ACHN (cell line): ENCODE data around the gene PPM1A.

ENCODE experiments used
- DNase-seq: peaks from one replicate; pipeline ENCODE4 v3.0.0-alpha.2; 2015
- in situ Hi-C: cut with HindIII; loops from 2 replicates; pipeline ENCODE4 v1.10.0; 2017; ENCODE audit warnings: low sequenced_read_pairs, low pct_ligation_motif_present, low pct_unique_long_range_greater_than_20kb

The PPM1A gene

DNA sequence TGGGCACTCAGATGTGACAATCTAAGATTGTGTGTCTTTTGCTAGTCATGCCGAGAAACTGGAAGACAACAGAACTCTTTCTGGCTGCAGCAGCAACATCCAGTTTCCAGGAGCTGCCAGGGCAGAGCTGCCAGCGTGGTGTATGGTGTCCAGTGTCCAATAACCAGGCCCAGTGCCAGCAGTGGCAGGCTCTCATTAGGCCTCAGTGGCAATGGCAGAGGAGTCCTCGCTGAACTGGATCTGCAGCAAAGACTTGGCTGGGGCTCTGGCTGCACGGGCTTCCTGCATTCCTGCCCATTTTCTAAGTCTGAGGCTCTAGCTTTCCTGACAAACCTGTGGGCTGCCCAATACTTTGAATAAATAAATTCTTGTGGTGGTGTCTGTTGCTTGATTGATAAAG, 26.2 kb upstream of the PPM1A start:
- DNase-seq = no peak
- in situ Hi-C loops = no loop called here

DNA sequence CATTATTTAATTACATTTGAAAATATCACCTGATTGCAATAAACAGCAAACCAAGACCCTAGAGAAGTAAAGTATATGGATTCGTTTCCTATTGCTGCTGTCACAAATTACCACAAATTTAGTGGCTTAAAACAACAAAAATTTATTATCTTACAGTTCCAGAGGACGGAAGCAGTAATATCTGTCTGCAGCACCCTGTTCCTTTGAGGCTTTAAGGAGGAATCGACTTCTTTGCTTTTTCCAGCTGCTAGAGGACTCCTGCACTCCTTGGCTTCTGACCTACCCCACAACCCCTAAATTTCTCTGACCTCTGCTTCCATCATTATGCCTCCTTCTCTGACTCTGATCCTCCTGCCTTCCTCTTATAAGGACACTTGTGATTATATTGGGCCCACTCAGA, 23.8 kb upstream of the PPM1A start:
- DNase-seq = no peak
- in situ Hi-C loops = no loop called here

DNA sequence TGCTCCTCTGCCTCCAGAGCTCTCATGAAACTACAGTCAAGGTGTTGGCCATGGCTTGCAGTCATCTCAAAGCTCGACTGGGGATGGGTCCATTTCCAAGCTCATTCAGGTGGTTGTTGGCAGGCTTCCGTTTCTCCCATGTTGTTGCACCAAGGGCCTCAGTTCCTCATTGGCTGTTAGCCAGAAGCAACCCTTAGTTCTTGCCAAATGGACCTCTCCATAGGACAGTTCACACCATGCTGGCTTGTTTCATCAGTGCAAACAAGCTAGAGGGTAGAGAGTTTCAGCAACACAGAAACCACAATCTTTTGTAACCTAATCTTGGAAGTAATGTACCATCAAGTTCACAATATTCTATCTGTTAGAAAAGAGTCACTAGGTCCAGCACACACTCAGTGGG, 22.7 kb upstream of the PPM1A start:
- DNase-seq = no peak
- in situ Hi-C loops = no loop called here

DNA sequence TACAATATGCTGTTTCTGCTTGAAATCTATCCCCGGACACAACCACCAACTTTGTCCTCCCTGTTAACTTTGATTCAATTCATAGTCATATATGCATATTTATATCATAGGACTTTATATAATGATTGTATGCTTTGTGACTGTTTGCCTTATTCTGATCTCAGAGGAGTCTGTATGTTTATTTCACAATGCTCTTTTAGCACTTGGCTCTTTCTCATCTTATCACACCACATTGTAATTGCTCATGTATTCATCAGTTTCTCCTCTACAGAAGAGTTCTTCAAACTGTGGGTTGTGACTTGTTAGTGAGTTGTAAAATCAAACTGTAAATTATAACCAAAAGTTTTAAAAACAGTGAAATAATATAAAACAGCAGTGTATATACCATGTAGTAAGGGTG, 21.7 kb upstream of the PPM1A start:
- DNase-seq = no peak
- in situ Hi-C loops = no loop called here

DNA sequence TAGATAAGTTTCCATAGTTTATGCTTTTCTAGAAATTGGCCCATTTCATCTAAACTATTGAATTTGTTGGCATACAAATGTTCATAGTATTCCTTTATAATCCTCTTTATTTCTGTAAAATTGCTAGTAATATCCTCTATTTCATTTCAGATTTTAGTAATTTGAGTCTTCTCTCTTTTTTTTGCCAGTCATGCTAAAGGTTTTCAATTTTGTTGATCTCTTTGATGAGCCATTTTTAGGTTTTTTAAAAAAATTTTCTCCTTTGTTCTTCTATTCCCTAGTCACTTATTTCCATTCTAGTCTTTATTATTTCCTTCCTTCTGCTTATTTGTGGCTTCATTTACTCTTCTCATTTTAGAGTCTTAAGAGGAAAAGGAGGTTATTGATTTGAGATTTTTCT, 19.4 kb upstream of the PPM1A start:
- in situ Hi-C loops = no loop called here
- DNase-seq = no peak

DNA sequence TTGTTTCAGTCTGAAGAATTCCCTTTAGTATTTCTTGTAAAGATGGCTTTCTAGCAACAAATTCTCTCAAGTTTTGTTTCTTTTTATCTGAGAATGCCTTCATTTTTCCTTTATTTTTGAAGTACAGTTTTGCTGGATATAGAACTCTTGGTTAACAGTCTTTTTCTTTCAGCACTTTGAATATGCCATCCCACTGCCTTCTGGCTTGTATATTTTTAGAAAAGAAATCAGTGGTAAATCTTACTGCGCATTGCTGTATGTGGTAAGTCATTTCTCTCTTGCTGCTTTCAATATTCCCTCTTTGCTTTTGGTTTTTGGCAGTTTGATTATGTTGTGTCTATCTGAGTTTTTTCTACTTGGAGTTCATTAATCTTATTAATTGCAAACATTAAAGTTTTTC, 16.8 kb upstream of the PPM1A start:
- in situ Hi-C loops = no loop called here
- no peak for DNase-seq

DNA sequence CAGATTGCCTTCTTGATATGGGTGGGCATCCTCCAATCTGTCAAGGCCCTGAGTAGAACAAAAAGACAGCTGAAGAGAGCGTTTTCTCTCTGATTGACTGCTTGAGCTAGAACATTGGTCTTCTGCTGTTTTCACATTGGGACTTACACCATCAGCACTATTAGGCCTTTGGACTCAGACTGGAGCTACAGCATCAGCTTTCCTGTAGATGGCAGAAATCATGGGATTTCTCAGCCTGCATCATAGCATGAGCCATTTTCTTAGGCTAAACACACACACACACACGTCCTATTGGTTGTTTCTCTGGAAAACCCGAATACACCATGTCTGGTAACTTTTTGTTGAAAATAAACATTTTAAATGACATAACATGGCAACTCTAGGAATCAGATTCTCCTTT, 15.8 kb upstream of the PPM1A start:
- no peak for DNase-seq
- in situ Hi-C loops = no loop called here

DNA sequence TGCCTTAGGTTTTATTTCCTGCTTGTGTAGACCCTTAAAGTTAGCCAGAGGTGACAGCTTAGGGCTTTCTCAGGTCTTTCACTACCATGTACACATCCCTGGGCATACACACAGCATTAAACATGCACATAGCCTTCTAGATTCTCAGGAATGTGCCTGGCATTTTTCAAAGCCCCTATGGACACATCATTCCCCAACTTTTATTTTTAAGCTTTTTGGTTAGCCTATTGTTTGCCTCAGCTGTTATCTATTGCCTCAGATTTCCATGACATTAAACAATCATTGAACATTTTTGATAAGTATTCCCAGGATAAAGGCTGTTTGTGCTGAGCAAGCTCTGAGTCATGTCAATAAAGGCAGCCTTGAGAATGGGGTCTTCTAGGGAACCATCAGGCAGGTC, 15.1 kb upstream of the PPM1A start:
- in situ Hi-C loops = no loop called here
- no peak for DNase-seq

DNA sequence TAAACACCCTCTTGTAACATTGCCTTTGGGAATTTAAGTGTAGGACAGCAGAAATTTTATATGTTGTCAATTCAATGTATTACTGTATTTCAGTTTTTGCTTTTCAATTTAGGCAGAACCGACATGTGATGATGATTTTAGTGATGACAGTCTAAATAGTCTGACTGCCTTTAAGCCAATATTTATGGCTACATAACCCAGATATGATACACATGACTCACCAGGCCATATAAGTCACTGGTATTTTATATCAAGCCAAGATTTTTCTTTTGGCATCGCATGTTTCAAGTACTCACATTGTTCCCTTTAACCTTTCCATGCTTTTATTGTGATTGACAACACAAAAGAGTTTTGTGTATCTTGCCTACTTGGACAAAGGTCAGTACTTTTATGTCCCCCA, 13.6 kb upstream of the PPM1A start:
- no peak for DNase-seq
- in situ Hi-C loops = no loop called here

DNA sequence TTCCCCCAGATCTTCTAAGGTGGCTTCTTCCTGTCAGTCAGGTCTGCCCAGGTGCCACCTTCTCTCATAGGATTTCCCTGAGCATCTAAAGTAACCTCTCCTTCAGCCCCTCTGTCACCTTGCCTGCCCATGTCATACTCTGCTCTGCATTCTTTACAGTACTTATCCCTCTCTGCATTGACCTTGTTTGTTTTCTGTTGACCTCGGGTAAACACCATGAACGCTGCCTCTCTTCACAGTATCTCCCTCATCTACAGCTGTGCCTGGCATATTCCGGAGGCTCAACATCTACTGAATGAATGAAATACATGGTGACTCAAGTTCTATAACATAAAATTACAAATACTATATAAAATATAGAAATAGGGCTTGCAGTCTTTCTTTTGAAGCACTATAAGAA, 10.1 kb upstream of the PPM1A start:
- in situ Hi-C loops = no loop called here
- no peak for DNase-seq

DNA sequence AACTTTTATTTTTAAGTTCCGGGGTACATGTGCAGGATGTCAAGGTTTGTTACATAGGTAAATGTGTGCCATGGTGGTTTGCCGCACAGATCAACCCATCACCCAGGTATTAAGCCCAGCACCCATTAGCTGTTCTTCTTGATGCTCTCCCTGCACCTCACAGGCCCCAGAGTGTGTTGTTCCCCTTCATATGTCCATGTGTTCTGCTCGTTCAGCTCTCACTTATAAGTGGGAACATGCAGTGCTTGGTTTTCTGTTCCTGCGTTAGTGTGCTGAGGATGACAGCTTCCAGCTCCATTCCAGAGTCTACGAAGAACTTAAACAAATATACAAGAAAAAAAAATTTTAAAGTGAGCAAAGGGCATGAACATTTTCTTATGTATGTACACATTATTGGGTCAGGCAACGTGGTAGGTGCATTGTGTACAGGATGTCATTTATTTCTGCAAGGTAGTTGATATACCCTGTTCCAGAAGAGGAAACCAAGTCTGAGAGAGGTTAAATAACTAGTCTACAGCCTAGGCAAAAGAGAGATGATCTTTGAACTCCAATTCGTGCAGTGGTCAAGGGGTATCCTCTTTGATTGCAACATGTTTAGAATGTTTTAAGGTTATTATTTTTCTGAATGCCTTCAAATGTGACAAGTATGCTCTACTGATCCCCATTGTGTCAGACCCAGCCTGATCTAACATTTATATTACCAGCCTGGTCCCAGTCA, 8.7 kb upstream of the PPM1A start:
- in situ Hi-C loops = no loop called here

DNA sequence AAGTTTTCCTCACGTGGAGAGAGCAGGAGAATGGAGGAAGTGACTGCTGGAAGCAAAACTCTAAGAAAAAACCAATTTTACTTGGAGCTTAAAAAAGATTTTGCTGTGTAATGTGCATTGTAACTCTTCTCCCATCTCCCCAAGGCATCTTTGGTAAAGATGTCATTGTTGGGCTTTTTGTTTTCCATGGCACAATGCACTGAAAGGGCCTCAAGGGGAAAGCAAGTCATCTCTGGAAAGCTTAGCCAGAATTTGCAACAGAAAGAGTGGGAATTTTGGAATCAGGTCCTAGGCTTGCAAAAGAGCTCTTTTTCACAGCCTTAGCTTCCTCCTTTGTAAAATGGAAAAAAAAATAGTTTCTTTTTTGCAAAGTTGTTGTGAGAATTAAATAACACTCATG, 7.9 kb upstream of the PPM1A start:
- in situ Hi-C loops = no loop called here
- no peak for DNase-seq

More for the DNA sequence above, 8.7 kb upstream of the PPM1A start:
- no peak for DNase-seq

DNA sequence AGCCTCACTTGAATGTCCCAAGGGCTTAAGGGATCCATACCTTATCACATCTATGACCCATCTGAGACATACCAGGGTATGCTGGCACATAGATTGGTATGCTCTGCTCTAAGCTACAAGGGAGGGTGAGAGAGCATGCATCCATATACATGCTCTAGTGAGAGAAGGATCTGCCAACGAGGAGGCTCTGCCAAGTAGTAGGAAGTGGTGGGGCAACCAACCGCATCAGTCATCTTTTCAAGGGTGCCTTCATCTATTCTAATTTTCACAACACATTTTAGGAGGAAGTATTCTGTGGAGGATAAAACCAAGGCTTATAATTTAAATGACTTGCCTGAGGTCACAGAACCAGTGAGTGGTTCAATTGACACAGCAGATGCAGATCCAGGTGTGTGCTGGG, 6.6 kb upstream of the PPM1A start:
- DNase-seq = no peak
- in situ Hi-C loops = no loop called here

DNA sequence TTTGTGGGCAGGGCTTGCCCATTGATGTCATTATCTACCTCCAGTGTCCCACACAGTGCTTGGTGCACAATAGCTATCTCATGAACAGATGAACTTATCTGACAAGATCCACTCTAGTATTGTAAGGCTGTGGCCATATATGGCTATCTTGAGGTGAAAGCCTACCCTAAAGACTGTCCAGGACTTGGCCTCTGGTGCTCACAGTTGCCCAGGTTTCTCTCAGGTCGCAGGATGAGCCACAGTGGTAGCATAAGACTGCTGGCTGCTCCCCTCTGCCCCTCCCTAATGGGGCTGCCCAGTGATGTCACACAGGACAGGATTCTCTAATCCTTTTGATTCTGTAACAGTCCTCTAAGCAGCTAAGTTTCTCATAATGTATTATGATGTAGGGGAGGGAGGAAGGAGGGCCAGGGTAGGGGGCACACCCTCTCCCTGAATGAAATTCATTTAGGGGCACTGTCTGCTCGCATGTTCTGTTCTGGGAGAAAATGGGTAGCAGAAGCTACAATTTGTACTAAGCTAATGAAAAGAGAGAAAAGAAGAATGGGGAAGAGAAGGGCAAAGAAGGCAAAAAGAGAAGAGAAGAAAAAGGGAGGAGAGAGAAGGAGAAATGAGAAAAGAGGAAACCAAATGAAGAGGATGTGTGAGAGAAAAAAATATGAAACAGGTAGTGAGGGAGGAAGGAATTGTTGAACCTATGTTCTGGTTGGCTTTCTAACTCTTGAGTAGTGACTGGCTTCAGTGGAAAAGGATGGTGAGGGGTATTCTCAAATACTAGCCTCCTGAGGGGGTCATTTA, 3.4 kb upstream of the PPM1A start:
- in situ Hi-C loops = no loop called here
- DNase-seq = no peak

DNA sequence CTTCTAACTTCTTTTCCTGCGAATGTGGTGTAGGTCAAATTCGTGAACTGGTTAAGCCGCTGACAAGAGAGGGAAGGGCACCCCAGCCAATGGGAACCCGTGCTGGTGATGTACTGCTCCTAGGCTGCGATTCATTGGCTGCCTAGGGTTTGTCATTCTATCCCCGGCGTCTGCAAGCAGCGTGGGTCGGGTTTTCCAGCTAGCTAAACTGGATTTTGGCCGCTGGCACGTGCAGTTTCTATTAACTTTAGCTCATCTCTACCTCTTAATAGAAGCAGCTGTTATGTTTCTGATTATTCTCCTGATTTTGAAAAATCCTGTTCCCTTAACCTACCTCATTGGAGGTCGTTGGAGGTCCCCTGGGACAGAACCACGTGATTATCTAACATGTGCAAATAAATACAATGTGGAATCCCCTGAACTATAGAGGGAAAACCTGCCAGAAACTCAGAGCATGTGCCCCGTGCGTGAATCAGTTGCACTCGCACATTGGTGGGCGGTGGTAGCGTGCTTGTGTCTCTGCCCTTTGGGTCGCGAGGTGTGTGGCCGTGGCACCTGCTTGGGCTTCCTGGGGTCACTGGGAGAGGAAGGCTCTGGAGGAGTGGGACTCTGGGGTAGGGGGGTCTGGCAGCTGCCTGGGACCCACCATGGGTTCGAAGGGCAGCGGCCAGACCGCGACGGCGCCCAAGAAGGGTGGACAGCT, 876 bp upstream of the PPM1A start:
- in situ Hi-C loops = no loop called here
- peak; percentile 87 for DNase-seq

DNA sequence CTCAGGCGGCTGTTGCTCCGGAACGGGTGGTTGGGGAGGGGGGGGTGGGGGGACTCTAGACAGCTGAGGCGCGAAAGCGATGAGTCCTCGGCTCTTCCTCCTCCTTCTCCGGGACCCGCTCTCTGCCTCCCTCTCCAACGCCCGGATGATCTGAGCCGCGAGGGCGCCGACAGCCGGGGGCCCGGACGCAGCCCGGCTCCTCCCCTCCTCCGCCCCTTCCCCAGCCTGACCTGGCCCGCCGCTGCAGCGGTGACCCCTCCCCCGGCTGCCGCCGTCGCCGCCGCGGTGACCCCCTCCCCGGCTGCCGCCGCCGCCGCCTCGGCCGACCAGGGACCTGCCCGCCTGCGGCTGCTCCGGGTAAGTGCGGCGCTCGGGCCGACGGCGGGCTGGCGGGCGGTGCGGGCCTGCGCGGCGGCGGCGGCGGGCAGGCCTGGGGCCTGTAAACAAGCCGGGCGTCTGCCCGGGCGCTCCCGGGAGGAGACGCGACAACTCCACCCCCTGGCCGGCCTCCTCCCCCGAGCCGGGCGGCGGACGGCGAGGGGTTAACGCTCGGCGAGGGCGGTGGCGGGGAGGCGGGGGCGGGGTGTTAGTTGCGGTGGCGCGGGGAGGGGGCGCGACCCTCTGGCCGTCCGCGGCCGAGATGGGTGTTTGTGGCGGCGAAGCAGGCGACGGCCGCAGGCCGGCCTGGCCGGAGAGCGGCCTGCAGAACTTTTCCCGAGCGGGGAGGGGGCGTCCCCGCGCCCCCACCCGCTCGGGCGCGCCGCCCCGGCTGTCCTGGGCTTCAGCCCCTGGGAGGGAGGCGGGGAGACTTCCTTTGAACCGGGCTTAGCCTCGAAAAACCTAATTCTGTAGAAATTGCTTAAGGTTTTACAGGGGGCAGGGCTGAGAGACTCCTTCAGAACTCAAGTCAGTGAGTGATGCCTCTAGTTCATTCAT, 568 bp downstream of the PPM1A start:
- in situ Hi-C loops = no loop called here
- peak; percentile 65 for DNase-seq

DNA sequence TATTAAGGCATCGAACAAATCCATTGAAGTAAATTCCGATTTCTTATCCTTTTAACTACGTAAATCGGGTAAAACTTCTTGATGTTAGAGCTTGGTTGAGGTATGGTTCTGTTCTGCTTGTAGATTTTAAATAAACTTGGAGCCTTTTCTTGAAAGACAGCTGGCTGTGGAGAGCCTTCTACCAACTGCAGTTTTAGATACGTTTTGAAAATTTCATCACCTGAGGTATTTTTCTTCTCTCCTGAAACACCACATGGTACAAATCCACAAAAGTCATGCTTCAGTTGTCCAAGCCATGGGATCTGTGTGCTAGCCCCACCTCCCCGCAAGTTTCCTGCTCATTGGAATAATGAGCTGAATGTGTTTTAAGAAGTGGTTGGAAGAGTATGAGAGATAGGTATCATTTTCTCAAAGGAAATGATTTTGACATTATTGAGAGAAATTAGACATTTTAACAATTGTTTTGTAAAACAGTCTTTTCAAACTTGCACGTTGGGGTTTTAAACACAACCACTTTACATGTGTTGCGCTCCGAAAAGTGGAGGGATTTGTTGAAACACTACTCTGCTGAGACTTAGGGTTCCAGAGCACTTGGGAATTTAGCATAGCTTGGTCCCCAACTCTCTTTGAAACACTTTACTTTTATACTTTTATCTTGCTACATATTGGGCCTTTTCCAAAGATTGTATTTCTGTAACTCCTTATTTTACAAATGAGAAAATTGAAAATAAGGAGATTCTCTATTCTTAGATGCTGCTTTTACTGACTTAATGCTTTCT, 1.4 kb downstream of the PPM1A start:
- DNase-seq = peak; percentile 70
- in situ Hi-C loops = no loop called here

DNA sequence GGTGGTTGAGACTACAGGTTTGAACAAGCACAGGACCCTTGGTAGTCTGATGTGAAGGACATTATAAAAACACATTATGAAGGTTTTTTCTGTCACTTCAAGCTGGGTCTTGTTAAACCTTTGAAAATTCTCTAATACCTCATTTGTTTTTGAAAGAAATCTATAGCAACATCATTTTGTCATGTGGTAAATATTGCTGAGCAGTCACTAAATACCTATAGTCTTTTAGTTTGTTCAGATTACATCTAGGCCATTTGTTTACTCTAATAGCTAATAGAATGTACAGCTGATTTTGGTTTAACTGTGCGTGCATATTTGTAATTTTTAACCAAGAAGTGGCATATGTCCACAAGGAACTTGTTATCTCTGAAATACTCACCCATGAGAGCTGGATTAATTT, 2.9 kb downstream of the PPM1A start:
- DNase-seq = no peak
- in situ Hi-C loops = no loop called here
